Measurements from ENCODE around the gene MICAL2. TPM values are rescaled to one million over a fixed set of nuclear protein-coding genes. Genes with fewer than 3 reads are reported as not detected.

Gene MICAL2
- total RNA-seq, 2 experiments from 2014 or later = not detected

GRCh38 chr11:12161603-12162350 is 51.4 kb downstream of the MICAL2 start:
- POLR2A ChIA-PET = no interaction called here
- H3K9me2 ChIP-seq (ENCODE audit: insufficient read depth, low read length) = no peaks in the 10 kb centered on the region
- intact Hi-C loops (cut with micrococcal nuclease; ENCODE audit: unreplicated experiment) = no loop called here
- no peaks in the 10 kb centered on the region for H3K4me1 ChIP-seq (ENCODE audit: insufficient read depth, low read length, poor library complexity, severe bottlenecking)
- no TSS peak for BruUV-seq (replicated peaks)
- H4K20me1 ChIP-seq (ENCODE audit: insufficient read depth, low read length) = no peaks in the 10 kb centered on the region
- no peaks in the 10 kb centered on the region for H3K36me3 ChIP-seq (ENCODE audit: insufficient read depth, low read length)
- H3K79me2 ChIP-seq (ENCODE audit: insufficient read depth, low read depth, low read length) = no peaks in the 10 kb centered on the region
- no peaks in the 10 kb centered on the region for H3K9me3 ChIP-seq (ENCODE audit: low read length)
- H3K27ac ChIP-seq (ENCODE audit: low read depth, low read length, poor library complexity, severe bottlenecking) = no peak overlapping the region
- no peak overlapping the region for H3K4me2 ChIP-seq (ENCODE audit: low read length)
- no peak overlapping the region for H2AFZ ChIP-seq (ENCODE audit: low read length)
- CTCF ChIA-PET (ENCODE audit: unreplicated experiment) = no interaction called here
- H3K4me3 ChIP-seq (ENCODE audit: low read depth, low read length, poor library complexity, severe bottlenecking) = no peak overlapping the region
- no peak for DNase-seq (ENCODE audit: low spot score)
- TF ChIP-seq CTCF (conservative IDR thresholded peaks at IDR 0.05; ENCODE audit: low read length) (no peak), EZH2phosphoT487 (IDR thresholded peaks at IDR 0.05; ENCODE audit: borderline replicate concordance, low read depth, low read length) (no peak)

GRCh38 chr11:12162652-12163051 is 52.3 kb downstream of the MICAL2 start:
- H2AFZ ChIP-seq (ENCODE audit: low read length) = no peak overlapping the region
- TF ChIP-seq EZH2phosphoT487 (IDR thresholded peaks at IDR 0.05; ENCODE audit: borderline replicate concordance, low read depth, low read length) = no peak
- TF ChIP-seq CTCF (conservative IDR thresholded peaks at IDR 0.05; ENCODE audit: low read length) = no peak
- no TSS peak for BruUV-seq (replicated peaks)
- no peaks in the 10 kb centered on the region for H3K9me3 ChIP-seq (ENCODE audit: low read length)
- no peaks in the 10 kb centered on the region for H4K20me1 ChIP-seq (ENCODE audit: insufficient read depth, low read length)
- ChIA-PET CTCF (ENCODE audit: unreplicated experiment) (no interaction called here), POLR2A (no interaction called here)
- DNase-seq (ENCODE audit: low spot score) = no peak
- H3K4me3 ChIP-seq (ENCODE audit: low read depth, low read length, poor library complexity, severe bottlenecking) = no peak overlapping the region
- intact Hi-C loops (cut with micrococcal nuclease; ENCODE audit: unreplicated experiment) = no loop called here
- no peak overlapping the region for H3K27ac ChIP-seq (ENCODE audit: low read depth, low read length, poor library complexity, severe bottlenecking)
- H3K4me2 ChIP-seq (ENCODE audit: low read length) = no peak overlapping the region
- no peaks in the 10 kb centered on the region for H3K4me1 ChIP-seq (ENCODE audit: insufficient read depth, low read length, poor library complexity, severe bottlenecking)
- no peaks in the 10 kb centered on the region for H3K36me3 ChIP-seq (ENCODE audit: insufficient read depth, low read length)
- H3K79me2 ChIP-seq (ENCODE audit: insufficient read depth, low read depth, low read length) = no peaks in the 10 kb centered on the region
- no peaks in the 10 kb centered on the region for H3K9me2 ChIP-seq (ENCODE audit: insufficient read depth, low read length)

GRCh38 chr11:12163181-12163941 is 53.0 kb downstream of the MICAL2 start:
- no peaks in the 10 kb centered on the region for H3K9me2 ChIP-seq (ENCODE audit: insufficient read depth, low read length)
- H3K4me2 ChIP-seq (ENCODE audit: low read length) = no peak overlapping the region
- no peak overlapping the region for H2AFZ ChIP-seq (ENCODE audit: low read length)
- ChIA-PET POLR2A (no interaction called here), CTCF (ENCODE audit: unreplicated experiment) (no interaction called here)
- H3K4me3 ChIP-seq (ENCODE audit: low read depth, low read length, poor library complexity, severe bottlenecking) = no peak overlapping the region
- H3K27ac ChIP-seq (ENCODE audit: low read depth, low read length, poor library complexity, severe bottlenecking) = no peak overlapping the region
- BruUV-seq (replicated peaks) = no TSS peak
- H3K36me3 ChIP-seq (ENCODE audit: insufficient read depth, low read length) = no peaks in the 10 kb centered on the region
- no peaks in the 10 kb centered on the region for H3K4me1 ChIP-seq (ENCODE audit: insufficient read depth, low read length, poor library complexity, severe bottlenecking)
- DNase-seq (ENCODE audit: low spot score) = no peak
- no peaks in the 10 kb centered on the region for H4K20me1 ChIP-seq (ENCODE audit: insufficient read depth, low read length)
- H3K9me3 ChIP-seq (ENCODE audit: low read length) = no peaks in the 10 kb centered on the region
- no peaks in the 10 kb centered on the region for H3K79me2 ChIP-seq (ENCODE audit: insufficient read depth, low read depth, low read length)
- intact Hi-C loops (cut with micrococcal nuclease; ENCODE audit: unreplicated experiment) = no loop called here
- no peak for TF ChIP-seq EZH2phosphoT487 (IDR thresholded peaks at IDR 0.05; ENCODE audit: borderline replicate concordance, low read depth, low read length)
- TF ChIP-seq CTCF (conservative IDR thresholded peaks at IDR 0.05; ENCODE audit: low read length) = no peak

All from OCI-LY7 (cell line).